GM21526 (cell line): ENCODE data around the gene ERC2.
"Not testable (repeated sequence)": the region's sequence is repeated elsewhere in the genome, so short reads cannot be mapped to it uniquely, and the experiment has no call there.

Experiments used
- ATAC-seq: cut with Tn5 transposase; IDR thresholded peaks from one replicate; pipeline ENCODE4 v1.9.1; 2021; ENCODE audit warnings: moderate library complexity; ENCODE audit not compliant: unreplicated experiment, low FRiP score

ERC2 gene

GRCh38 chr3:55505776-55506175 lies 962.5 kb downstream of the ERC2 start:
- ATAC-seq = no peak

- not testable (repeated sequence) for ATAC-seq
These were observed 963.2 kb downstream of the ERC2 start for GRCh38 chr3:55505102-55505501.

- no peak for ATAC-seq
These were observed 966.4 kb downstream of the ERC2 start for GRCh38 chr3:55501905-55502304.

GRCh38 chr3:55500555-55501330 lies 967.5 kb downstream of the ERC2 start:
- ATAC-seq = no peak

GRCh38 chr3:55498520-55498919 lies 969.7 kb downstream of the ERC2 start:
- ATAC-seq = no peak

- ATAC-seq = no peak
These were observed 971.0 kb downstream of the ERC2 start for GRCh38 chr3:55497250-55497649.

- ATAC-seq = no peak
These were observed 973.3 kb downstream of the ERC2 start for GRCh38 chr3:55494976-55495375.

- no peak for ATAC-seq
These were observed 975.3 kb downstream of the ERC2 start for GRCh38 chr3:55492976-55493375.

GRCh38 chr3:55491296-55491816 lies 976.9 kb downstream of the ERC2 start:
- no peak for ATAC-seq

GRCh38 chr3:55490276-55490913 lies 977.9 kb downstream of the ERC2 start:
- ATAC-seq = no peak

GRCh38 chr3:55489798-55490132 lies 978.5 kb downstream of the ERC2 start:
- no peak for ATAC-seq

GRCh38 chr3:55488398-55489055 lies 979.7 kb downstream of the ERC2 start:
- no peak for ATAC-seq

- ATAC-seq = no peak
These were observed 980.7 kb downstream of the ERC2 start for GRCh38 chr3:55487381-55488241.

GRCh38 chr3:55486857-55487380 lies 981.3 kb downstream of the ERC2 start, which contains the start of gene WNT5A:
Gene WNT5A, minus strand, starts transcription at chr3:55487306. Its CDS starts 321 bp downstream, at chr3:55486985.
- no peak for ATAC-seq

- ATAC-seq = no peak
These were observed 982.0 kb downstream of the ERC2 start for GRCh38 chr3:55486101-55486856.

- peak; percentile 56 for ATAC-seq
These were observed 983.2 kb downstream of the ERC2 start for GRCh38 chr3:55484801-55485791.

GRCh38 chr3:55484191-55484689 lies 984.0 kb downstream of the ERC2 start:
- ATAC-seq = no peak
